ENCODE measurements around the gene VEGFB. TPM values are rescaled to one million over a fixed set of nuclear protein-coding genes. Genes with fewer than 3 reads are reported as not detected.
A peak's percentile ranks its signal among the peaks of the same experiment; 100 is the strongest.
"Not testable (repeated sequence)": the region's sequence is repeated elsewhere in the genome, so short reads cannot be mapped to it uniquely, and the experiment has no call there.

VEGFB gene
- total RNA-seq, 2 experiments from 2014 or later, result 49.1 to 58.5 TPM

DNA sequence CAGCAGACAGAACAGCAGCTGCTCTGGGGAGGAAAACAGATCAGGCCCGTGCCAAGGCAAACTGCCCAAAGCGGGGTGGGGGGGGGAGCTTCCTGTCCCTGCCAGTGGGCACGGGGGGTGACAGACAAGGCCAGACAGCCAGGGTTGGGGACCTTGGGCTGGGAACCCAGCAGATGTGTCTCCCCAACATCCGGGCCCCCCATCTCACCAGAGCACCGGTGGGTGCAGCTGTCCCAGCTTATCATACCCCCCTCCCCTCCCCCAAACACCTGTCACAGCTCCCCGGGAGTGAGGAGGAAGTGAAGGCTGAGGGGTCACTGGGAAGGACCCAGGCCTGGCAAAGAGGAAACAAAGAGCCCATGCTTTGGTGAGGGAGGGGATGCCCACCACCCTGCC lies 11.0 kb downstream of the VEGFB start:
- DNase-seq, result peak; percentile 40
- peak overlapping the region; percentile 86 for H3K4me3 Mint-ChIP-seq
- POLR2A ChIA-PET, result interaction anchor here (0.8 to 11.2 kb wide), 18 partner anchors 9 to 533 kb away, joined by 3 to 131 read pairs (median 6); partner anchors contain the start of genes BAD, CATSPERZ, DNAJC4 and ESRRA
- H3K27ac Mint-ChIP-seq, result peak overlapping the region; percentile 85
- peaks cover 51% of the 10 kb centered on the region for H3K4me1 Mint-ChIP-seq
- H3K27me3 Mint-ChIP-seq, result peaks cover 3% of the 10 kb centered on the region
- H3K36me3 Mint-ChIP-seq (ENCODE audit: low read depth), result peaks cover 13% of the 10 kb centered on the region
- CTCF ChIA-PET, result interaction anchor here (0.5 to 2.8 kb wide), 11 partner anchors 18 to 86 kb away, joined by 3 to 14 read pairs (median 6); partner anchors contain the start of genes ESRRA, NUDT22, PRDX5 and TRMT112
- no peaks in the 10 kb centered on the region for H3K9me3 Mint-ChIP-seq

DNA sequence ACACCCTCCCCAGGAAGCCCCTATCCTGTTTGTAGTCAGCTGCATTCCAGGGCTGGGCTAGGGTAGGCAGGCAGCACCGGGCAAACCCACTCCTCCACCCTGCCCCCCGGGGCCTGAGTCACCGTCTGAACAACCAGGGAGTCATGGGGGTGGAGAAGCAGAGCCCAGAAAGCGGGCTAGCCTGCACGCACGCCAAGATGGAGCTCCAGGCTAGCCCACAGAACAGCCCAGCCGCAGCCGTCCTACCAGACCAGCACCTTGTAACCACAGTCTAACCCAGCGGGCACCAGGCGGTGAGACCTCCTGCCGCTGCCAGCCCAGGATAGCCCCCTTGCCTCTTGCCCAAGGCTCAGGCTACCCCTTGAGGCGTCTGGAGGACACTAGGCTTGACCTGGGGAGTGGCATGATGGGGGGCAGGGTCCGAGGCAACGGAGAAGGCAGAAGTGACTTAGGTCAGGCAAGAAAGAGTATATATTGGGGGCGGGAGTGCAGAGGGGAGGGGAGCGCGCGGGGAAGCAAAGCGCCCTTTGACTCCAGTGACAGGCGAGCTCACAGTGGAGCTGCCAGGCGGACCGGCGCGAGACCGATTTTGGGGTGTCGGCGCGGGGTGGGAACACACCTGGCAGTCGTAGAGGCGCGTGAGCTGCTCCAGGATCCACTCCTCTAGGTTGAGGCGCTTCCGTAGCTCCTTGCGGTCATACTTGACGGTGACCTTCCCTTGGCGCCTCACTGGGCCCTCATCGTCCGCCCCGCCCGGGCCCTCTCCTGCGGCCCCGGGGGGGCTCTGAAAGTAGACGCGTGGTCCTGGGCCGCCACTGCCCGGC lies 11.6 kb downstream of the VEGFB start:
- H3K27ac Mint-ChIP-seq, result peak overlapping the region; percentile 85
- POLR2A ChIA-PET, result interaction anchor here (0.7 to 11.2 kb wide), 17 partner anchors 9 to 1390 kb away, joined by 3 to 131 read pairs (median 8); partner anchors contain the start of genes BAD, CATSPERZ, DNAJC4 and ESRRA
- no peaks in the 10 kb centered on the region for H3K9me3 Mint-ChIP-seq
- peaks cover 3% of the 10 kb centered on the region for H3K27me3 Mint-ChIP-seq
- peaks cover 50% of the 10 kb centered on the region for H3K4me1 Mint-ChIP-seq
- peaks cover 13% of the 10 kb centered on the region for H3K36me3 Mint-ChIP-seq (ENCODE audit: low read depth)
- DNase-seq, result peak; percentile 76
- peak overlapping the region; percentile 86 for H3K4me3 Mint-ChIP-seq
- CTCF ChIA-PET, result interaction anchor here (0.9 to 2.8 kb wide), 10 partner anchors 9 to 86 kb away, joined by 3 to 14 read pairs (median 5); partner anchors contain the start of genes ESRRA, PRDX5 and TRMT112

DNA sequence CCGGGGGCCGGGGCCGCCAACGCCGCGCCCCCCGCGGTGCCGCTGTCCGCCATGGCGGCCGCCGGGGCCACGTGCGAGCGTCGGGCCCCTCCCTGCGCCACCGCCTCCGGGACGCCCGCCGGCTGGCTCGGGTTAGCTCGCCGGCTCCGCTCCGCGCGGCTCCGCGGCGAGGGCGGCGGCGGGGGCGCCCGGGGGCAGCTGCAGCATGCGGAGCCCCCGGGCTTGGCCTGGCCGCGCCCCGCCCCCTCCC lies 12.2 kb downstream of the VEGFB start:
- Mint-ChIP-seq H3K4me1 (peaks cover 49% of the 10 kb centered on the region), H3K36me3 (ENCODE audit: low read depth) (peaks cover 13% of the 10 kb centered on the region), H3K4me3 (peak overlapping the region; percentile 77)
- POLR2A ChIA-PET, result interaction anchor here (0.7 to 11.2 kb wide), 13 partner anchors 9 to 1390 kb away, joined by 3 to 131 read pairs (median 14); partner anchors contain the start of genes BAD, CATSPERZ, DNAJC4 and ESRRA
- H3K9me3 Mint-ChIP-seq, DNase-seq, H3K27ac Mint-ChIP-seq, H3K27me3 Mint-ChIP-seq: not testable (repeated sequence)
- CTCF ChIA-PET, result interaction anchor here (0.9 to 2.8 kb wide), 6 partner anchors 9 to 85 kb away, joined by 3 to 14 read pairs (median 6); no protein-coding TSS in a partner anchor

DNA sequence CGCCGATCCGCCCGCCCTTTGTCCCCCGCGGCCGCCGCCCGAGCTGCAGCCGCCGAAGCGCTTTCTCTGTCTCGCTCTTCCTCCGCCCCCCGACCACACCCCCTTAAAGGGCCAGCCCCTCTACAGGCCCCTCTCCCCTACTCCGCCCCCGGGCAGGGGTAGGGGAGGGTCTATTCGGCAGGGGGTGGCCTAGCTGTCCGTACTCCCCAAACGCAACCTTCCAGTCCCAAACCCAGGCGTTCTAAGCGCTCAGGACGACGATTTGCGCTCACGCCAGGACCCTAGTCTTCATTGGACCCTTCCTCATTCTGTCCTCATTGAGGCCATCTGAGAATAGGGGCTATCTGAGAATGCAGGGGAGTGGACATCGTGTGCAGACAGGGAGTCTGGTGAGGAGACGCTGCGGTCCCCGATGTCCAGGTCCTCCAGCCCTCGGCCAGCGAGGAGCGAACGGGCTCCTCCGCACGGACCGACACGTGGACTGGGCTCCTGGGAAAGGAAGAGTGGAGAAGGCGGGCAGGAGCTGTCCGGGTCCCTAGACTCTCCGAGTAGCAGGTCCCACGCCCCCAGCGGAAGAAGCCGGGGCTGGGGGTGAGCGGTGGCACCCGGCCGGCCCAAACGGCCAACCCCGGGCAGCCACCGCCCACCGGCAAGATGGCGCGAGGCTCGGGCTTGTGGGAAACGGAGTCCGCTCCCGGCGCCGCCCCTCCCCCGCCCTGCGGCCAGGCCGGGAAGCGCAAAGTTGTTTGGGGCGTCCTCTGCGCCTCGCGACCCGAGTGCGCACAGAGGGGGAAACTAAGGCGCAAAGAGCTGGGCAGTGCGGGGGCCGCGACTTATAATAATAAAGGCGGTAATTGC lies 12.7 kb downstream of the VEGFB start, which contains the start of gene PPP1R14B:
Gene PPP1R14B, minus strand, starts transcription at position 73 of the 858 bp plus-strand sequence. CDS start 270 bp downstream, outside the sequence.
- Mint-ChIP-seq H3K36me3 (ENCODE audit: low read depth) (peaks cover 13% of the 10 kb centered on the region), H3K9me3 (no peaks in the 10 kb centered on the region), H3K4me3 (peak within 1 kb of the TSS; percentile 86), H3K27me3 (peaks cover 3% of the 10 kb centered on the region), H3K4me1 (peaks cover 53% of the 10 kb centered on the region), H3K27ac (peak within 1 kb of the TSS; percentile 85)
- POLR2A ChIA-PET, result interaction anchor here (0.9 to 11.2 kb wide), 9 partner anchors 21 to 1391 kb away, joined by 3 to 131 read pairs (median 17); partner anchors contain the start of genes BAD, ESRRA, FERMT3 and NUDT22
- DNase-seq, result peak; percentile 84
- CTCF ChIA-PET, result interaction anchor here (1.0 to 2.8 kb wide), 5 partner anchors 8 to 56 kb away, joined by 3 to 14 read pairs (median 9); no protein-coding TSS in a partner anchor

DNA sequence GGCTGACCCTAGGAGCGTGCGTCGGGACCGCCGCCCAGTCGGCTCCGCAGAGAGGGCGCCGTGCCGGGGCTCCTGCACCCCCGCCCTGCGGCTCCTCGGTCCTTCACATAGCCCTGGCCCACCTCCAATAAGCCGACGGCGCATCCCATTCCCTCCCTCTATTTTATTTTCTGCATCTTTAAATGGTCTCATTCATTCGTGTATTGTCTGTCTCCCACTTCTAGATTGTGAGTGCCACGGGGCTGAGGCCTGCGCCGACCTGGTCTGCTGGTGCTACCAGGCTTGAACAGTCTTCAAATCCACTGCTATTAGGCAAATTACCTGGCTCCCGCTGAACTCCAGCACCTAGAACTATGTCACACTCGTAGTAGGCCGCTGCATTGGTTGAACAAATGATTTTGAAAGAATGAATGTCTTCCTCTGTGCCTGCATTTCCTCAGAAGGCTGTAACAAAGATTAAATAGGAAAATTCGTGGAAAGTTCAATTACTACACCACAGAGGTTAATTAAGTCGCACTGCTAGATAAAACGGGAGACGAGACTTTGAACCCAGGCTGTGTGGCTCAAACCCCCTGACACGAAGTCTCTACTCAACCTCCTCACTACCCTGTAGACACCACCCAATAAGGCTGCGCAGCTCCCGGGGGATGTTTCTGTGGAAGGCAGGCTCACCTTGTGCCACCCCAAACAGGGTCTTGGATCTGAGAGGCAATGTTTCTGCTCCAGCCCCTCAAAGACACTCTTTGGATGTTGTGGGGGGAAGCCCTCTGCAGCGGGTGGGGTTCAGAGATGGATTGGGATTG lies 13.5 kb downstream of the VEGFB start:
- ChIA-PET POLR2A (interaction anchor here (0.7 to 11.2 kb wide), 7 partner anchors 10 to 70 kb away, joined by 3 to 131 read pairs (median 19); partner anchors contain the start of genes ESRRA, FERMT3, NUDT22 and PRDX5), CTCF (interaction anchor here (1.5 to 4.7 kb wide), 2 partner anchors 21 to 42 kb away, joined by 4 to 34 read pairs; partner anchors contain the start of gene FERMT3)

DNA sequence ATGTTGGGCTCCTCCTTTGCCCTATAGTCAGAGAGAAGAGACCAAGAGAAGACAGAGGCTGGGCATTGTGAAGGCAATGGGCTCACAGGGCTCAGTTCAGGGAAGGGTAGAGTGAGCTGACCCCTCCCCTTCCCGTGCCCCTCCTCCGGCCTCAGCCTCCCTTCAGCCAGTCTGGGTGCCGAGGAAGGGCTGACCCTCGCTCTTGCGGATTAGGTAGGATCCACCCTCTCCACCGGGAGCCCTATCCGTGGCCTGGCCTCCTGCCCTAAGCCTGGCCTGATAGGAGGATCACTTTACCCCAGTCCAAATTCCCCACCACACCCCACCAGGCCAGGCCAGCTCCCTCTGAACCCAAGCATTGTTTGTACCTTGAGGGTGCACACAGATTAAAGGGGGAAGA lies 14.2 kb downstream of the VEGFB start:
- Mint-ChIP-seq H3K27me3 (peaks cover 3% of the 10 kb centered on the region), H3K36me3 (ENCODE audit: low read depth) (peaks cover 8% of the 10 kb centered on the region), H3K4me3 (no peak overlapping the region), H3K4me1 (peaks cover 45% of the 10 kb centered on the region), H3K27ac (no peak overlapping the region), H3K9me3 (no peaks in the 10 kb centered on the region)
- ChIA-PET CTCF (interaction anchor here (2.5 to 4.7 kb wide), 2 partner anchors 43 to 53 kb away, joined by 16 to 34 read pairs; partner anchors contain the start of gene FERMT3), POLR2A (interaction anchor here (0.7 to 11.2 kb wide), 3 partner anchors 10 to 43 kb away, joined by 3 to 131 read pairs (median 107); partner anchors contain the start of gene FERMT3)
- DNase-seq, result no peak

More for the DNA sequence above, 13.5 kb downstream of the VEGFB start:
- Mint-ChIP-seq H3K4me3 (peak overlapping the region; percentile 62), H3K36me3 (ENCODE audit: low read depth) (peaks cover 13% of the 10 kb centered on the region), H3K4me1 (peaks cover 48% of the 10 kb centered on the region), H3K9me3 (no peaks in the 10 kb centered on the region), H3K27me3 (peaks cover 3% of the 10 kb centered on the region), H3K27ac (no peak overlapping the region)
- DNase-seq, result no peak

DNA sequence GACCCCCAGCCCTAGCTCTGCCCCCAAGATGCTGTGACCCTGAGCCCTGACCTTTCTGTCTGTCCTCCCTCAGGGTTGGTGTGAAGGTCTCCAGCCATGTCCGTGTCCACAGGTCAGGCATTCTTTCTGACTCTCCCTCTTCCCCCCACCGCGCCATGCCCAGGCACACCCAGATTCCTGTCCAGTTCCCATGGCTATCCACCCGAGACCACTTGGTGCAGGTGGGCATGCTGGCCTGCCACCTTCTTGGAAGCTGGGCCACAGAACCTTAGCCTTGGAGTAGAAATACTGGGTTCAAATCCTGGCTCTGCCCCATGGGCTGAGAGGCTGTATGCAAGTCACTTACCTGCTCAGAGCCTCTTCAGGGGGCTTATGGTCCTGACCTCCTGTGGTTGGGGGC lies 14.7 kb downstream of the VEGFB start:
- Mint-ChIP-seq H3K4me1 (peaks cover 45% of the 10 kb centered on the region), H3K9me3 (no peaks in the 10 kb centered on the region), H3K27me3 (peaks cover 3% of the 10 kb centered on the region), H3K4me3 (no peak overlapping the region), H3K27ac (no peak overlapping the region), H3K36me3 (ENCODE audit: low read depth) (peaks cover 3% of the 10 kb centered on the region)
- no peak for DNase-seq
- ChIA-PET CTCF (interaction anchor here (2.0 to 4.7 kb wide), 4 partner anchors 8 to 52 kb away, joined by 16 to 34 read pairs (median 24); partner anchors contain the start of genes FERMT3 and FKBP2), POLR2A (interaction anchor here (0.7 to 11.2 kb wide), 4 partner anchors 8 to 43 kb away, joined by 3 to 131 read pairs (median 58); partner anchors contain the start of genes FERMT3 and FKBP2)

DNA sequence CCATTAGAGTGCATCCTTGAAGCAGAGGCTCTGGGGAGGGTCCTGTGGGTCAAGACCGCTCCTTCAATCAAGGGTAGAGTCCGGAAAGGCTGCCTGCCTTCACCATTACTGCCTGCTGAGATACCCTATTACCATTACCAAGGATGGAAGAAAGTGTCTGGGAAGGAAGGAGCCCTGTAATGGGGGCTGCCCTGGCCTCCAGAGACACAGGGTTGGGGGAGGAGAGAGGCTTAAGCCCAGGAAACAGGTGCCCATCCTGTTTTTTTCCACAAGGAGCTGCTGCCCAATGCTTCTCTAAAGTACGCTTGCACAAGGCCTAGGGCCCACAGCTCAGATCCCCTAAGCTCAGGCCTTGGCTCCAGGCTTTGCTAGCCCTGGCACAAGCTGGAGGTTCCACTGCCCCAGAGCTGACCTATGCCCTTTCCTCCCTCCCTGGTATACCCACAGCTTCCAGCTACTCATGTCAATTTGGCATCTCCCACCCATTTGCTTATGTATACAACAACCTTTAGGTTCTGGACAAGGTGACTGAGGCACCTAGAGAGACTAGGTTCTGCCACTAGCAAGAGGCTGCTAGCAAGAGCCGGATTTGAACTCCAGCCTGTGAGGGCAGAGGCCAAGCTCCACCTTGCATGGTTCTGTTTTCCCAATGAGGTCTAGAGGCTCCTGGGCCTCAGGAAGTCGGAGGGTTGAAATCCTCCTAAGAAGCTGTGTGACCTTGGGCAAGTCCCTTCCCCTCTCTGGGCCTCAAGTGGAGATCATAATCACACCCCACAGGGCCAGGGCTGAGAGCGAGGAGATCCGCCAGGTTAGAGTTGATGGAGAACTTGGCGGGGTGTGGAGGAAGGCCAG lies 15.4 kb downstream of the VEGFB start:
- Mint-ChIP-seq H3K4me1 (peaks cover 41% of the 10 kb centered on the region), H3K36me3 (ENCODE audit: low read depth) (no peaks in the 10 kb centered on the region), H3K27me3 (peaks cover 3% of the 10 kb centered on the region), H3K4me3 (peak overlapping the region; percentile 20), H3K9me3 (no peaks in the 10 kb centered on the region), H3K27ac (no peak overlapping the region)
- ChIA-PET POLR2A (interaction anchor here (0.6 to 11.2 kb wide), 9 partner anchors 8 to 1713 kb away, joined by 3 to 131 read pairs (median 10); partner anchors contain the start of genes FERMT3, FKBP2, PRDX5 and STIP1), CTCF (interaction anchor here (1.1 to 4.7 kb wide), 12 partner anchors 8 to 82 kb away, joined by 3 to 34 read pairs (median 8); partner anchors contain the start of genes ESRRA, FERMT3, FKBP2 and GPR137)
- no peak for DNase-seq

DNA sequence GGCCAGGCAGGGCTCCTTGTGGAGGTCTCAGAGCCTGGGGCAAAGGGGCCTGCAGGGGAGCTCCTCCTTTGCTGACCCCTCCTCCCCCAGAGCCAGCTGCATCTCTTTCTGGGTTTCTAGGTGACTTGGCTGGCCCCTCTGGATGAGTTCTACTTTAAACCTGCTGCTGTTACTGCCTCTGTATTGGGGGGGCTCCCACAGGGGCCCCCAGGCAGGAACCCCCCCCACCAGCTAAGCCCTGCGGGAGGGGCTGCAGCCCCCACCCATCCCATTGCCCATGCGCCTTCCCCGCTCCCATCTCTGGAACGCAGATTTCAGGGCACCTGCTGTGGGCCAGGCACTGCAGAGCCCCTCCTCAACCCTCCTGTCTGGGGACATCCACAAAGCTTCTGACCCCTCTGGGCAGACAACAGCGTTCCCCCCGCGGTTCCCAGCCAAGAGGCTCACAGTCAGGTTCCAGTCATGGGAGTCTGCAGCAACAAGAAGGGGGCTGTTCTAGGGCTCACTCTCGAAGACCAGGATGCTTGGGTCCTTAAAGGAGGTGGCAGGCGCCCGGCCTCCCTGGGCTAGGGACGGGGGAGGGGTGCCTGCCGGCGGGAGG lies 16.1 kb downstream of the VEGFB start:
- ChIA-PET CTCF (interaction anchor here (0.6 to 4.7 kb wide), 14 partner anchors 9 to 1845 kb away, joined by 3 to 34 read pairs (median 6); partner anchors contain the start of genes ESRRA, FERMT3, FKBP2 and GPR137), POLR2A (interaction anchor here (0.9 to 11.2 kb wide), 11 partner anchors 9 to 495 kb away, joined by 3 to 131 read pairs (median 8); partner anchors contain the start of genes BAD, FERMT3, FKBP2 and PRDX5)
- peaks cover 36% of the 10 kb centered on the region for H3K4me1 Mint-ChIP-seq
- peaks cover 3% of the 10 kb centered on the region for H3K27me3 Mint-ChIP-seq
- peak overlapping the region; percentile 77 for H3K4me3 Mint-ChIP-seq
- H3K27ac Mint-ChIP-seq, result no peak overlapping the region
- no peaks in the 10 kb centered on the region for H3K9me3 Mint-ChIP-seq
- no peaks in the 10 kb centered on the region for H3K36me3 Mint-ChIP-seq (ENCODE audit: low read depth)
- DNase-seq, result no peak
